Mononuclear cell (primary cell): Measurements from ENCODE around the gene RAB4B. TPM values are rescaled to one million over a fixed set of nuclear protein-coding genes. Genes with fewer than 3 reads are reported as not detected.
A peak's percentile ranks its signal among the peaks of the same experiment; 100 is the strongest.
"Not testable (repeated sequence)": the region's sequence is repeated elsewhere in the genome, so short reads cannot be mapped to it uniquely, and the experiment has no call there.

Source experiments
- H3K27me3 ChIP-seq: 2 replicates; pipeline ENCODE4 v1.6.0; 2011; ENCODE audit warnings: low read length, control low read depth; ENCODE audit not compliant: insufficient read depth
- H3K4me1 ChIP-seq: 2 replicates; pipeline ENCODE4 v1.5.1; 2011; ENCODE audit warnings: mild to moderate bottlenecking, low read length, control low read depth; ENCODE audit not compliant: insufficient read depth
- H3K4me3 ChIP-seq: 2 replicates; pipeline ENCODE4 v1.5.1; 2011; ENCODE audit warnings: mild to moderate bottlenecking, low read length, moderate library complexity
- H3K9me3 ChIP-seq: 2 replicates; pipeline ENCODE4 v1.5.1; 2011; ENCODE audit warnings: low read depth, mild to moderate bottlenecking, control low read depth, low read length
- total RNA-seq: library from RNA; depleted of rRNA; stranded (reverse); fragments of >200 nt; gene quantifications from one replicate; pipeline ENCODE4 v1.2.3, GENCODE V29; 2012

The RAB4B gene
- total RNA-seq, result 9.6 TPM

- Histone ChIP-seq H3K4me1 (peaks cover 30% of the 10 kb centered on the region), H3K4me3 (peak within 1 kb of the TSS; percentile 64), H3K9me3 (no peaks in the 10 kb centered on the region), H3K27me3 (no peaks in the 10 kb centered on the region)
Measured at GRCh38 chr19:40777937-40778705, at the start of gene RAB4B. TSS of gene RAB4B (plus strand) at chr19:40778247. CDS start at chr19:40778376, 129 bp downstream.

GRCh38 chr19:40730065-40730464 lies 48.0 kb upstream of the RAB4B start:
- H3K4me3 ChIP-seq, H3K4me1 ChIP-seq, H3K9me3 ChIP-seq, H3K27me3 ChIP-seq: not testable (repeated sequence)

- not testable (repeated sequence) for H3K27me3 ChIP-seq, H3K4me1 ChIP-seq, H3K9me3 ChIP-seq, H3K4me3 ChIP-seq
Measured at GRCh38 chr19:40732304-40732703, 45.7 kb upstream of the RAB4B start.

GRCh38 chr19:40733149-40733548 lies 44.9 kb upstream of the RAB4B start:
- H3K4me3 ChIP-seq, result no peak overlapping the region
- H3K9me3 ChIP-seq, result no peaks in the 10 kb centered on the region
- no peaks in the 10 kb centered on the region for H3K27me3 ChIP-seq
- H3K4me1 ChIP-seq, result no peaks in the 10 kb centered on the region

- Histone ChIP-seq H3K9me3 (no peaks in the 10 kb centered on the region), H3K27me3 (no peaks in the 10 kb centered on the region), H3K4me3 (no peak overlapping the region), H3K4me1 (no peaks in the 10 kb centered on the region)
Measured at GRCh38 chr19:40735013-40735771, 42.9 kb upstream of the RAB4B start.

GRCh38 chr19:40736661-40737060 lies 41.4 kb upstream of the RAB4B start:
- Histone ChIP-seq H3K9me3 (no peaks in the 10 kb centered on the region), H3K4me1 (no peaks in the 10 kb centered on the region), H3K4me3 (no peak overlapping the region), H3K27me3 (no peaks in the 10 kb centered on the region)

- Histone ChIP-seq H3K27me3 (no peaks in the 10 kb centered on the region), H3K4me3 (no peak overlapping the region), H3K4me1 (no peaks in the 10 kb centered on the region), H3K9me3 (no peaks in the 10 kb centered on the region)
Measured at GRCh38 chr19:40737102-40737644, 40.9 kb upstream of the RAB4B start.

- Histone ChIP-seq H3K9me3 (no peaks in the 10 kb centered on the region), H3K4me3 (no peak overlapping the region), H3K4me1 (no peaks in the 10 kb centered on the region), H3K27me3 (no peaks in the 10 kb centered on the region)
Measured at GRCh38 chr19:40739030-40739839, 38.8 kb upstream of the RAB4B start.

- H3K27me3 ChIP-seq, result no peaks in the 10 kb centered on the region
- H3K4me1 ChIP-seq, result no peaks in the 10 kb centered on the region
- no peak overlapping the region for H3K4me3 ChIP-seq
- H3K9me3 ChIP-seq, result no peaks in the 10 kb centered on the region
Measured at GRCh38 chr19:40739871-40740703, 38.0 kb upstream of the RAB4B start.

GRCh38 chr19:40740747-40741146 lies 37.3 kb upstream of the RAB4B start:
- H3K4me3 ChIP-seq, result no peak overlapping the region
- no peaks in the 10 kb centered on the region for H3K9me3 ChIP-seq
- no peaks in the 10 kb centered on the region for H3K27me3 ChIP-seq
- H3K4me1 ChIP-seq, result no peaks in the 10 kb centered on the region

- H3K9me3 ChIP-seq, result no peaks in the 10 kb centered on the region
- no peak overlapping the region for H3K4me3 ChIP-seq
- H3K4me1 ChIP-seq, result no peaks in the 10 kb centered on the region
- H3K27me3 ChIP-seq, result no peaks in the 10 kb centered on the region
Measured at GRCh38 chr19:40741527-40742390, 36.3 kb upstream of the RAB4B start.

- Histone ChIP-seq H3K4me3 (no peak overlapping the region), H3K4me1 (no peaks in the 10 kb centered on the region), H3K27me3 (no peaks in the 10 kb centered on the region), H3K9me3 (no peaks in the 10 kb centered on the region)
Measured at GRCh38 chr19:40742477-40742876, 35.6 kb upstream of the RAB4B start.

- no peaks in the 10 kb centered on the region for H3K9me3 ChIP-seq
- H3K27me3 ChIP-seq, result no peaks in the 10 kb centered on the region
- H3K4me3 ChIP-seq, result no peak overlapping the region
- peaks cover 3% of the 10 kb centered on the region for H3K4me1 ChIP-seq
Measured at GRCh38 chr19:40742886-40743285, 35.2 kb upstream of the RAB4B start.
